MCF 10A (cell line): ENCODE data around the gene BCAR3. TPM values are rescaled to one million over a fixed set of nuclear protein-coding genes. Genes with fewer than 3 reads are reported as not detected.
A peak's percentile ranks its signal among the peaks of the same experiment; 100 is the strongest.

ENCODE experiments used
- BruUV-seq: library from RNA; stranded (reverse); fragments of 400-500 nt; replicated peaks from 2 replicates; lab custom pipeline; 2021; lab: Mats Ljungman, UMichigan
- CTCF ChIA-PET: fragments of 300-600 bp; sonication (Branson Sonifier 250); formaldehyde crosslinking; extraction: SDS; loops from one replicate; lab custom pipeline; 2021; ENCODE audit warnings: antibody characterized with exemption, inconsistent platforms; lab: Yijun Ruan, JAX
- POLR2A ChIA-PET: fragments of 300-600, 350-650 bp; sonication (Branson Sonifier 250); formaldehyde crosslinking; extraction: SDS; loops from one replicate; lab custom pipeline; 2020; ENCODE audit warnings: antibody characterized with exemption, inconsistent platforms; lab: Yijun Ruan, JAX
- DNase-seq: peaks from one replicate; pipeline ENCODE4 v3.0.0-alpha.2; 2018; ENCODE audit not compliant: unreplicated experiment
- H3K27ac Mint-ChIP-seq: one replicate; pipeline ENCODE4 v1.8.0; 2022; ENCODE audit warnings: mild to moderate bottlenecking, low read depth, mixed read lengths; ENCODE audit not compliant: unreplicated experiment
- H3K27me3 Mint-ChIP-seq: one replicate; pipeline ENCODE4 v1.8.0; 2022; ENCODE audit warnings: mixed read lengths; ENCODE audit not compliant: insufficient read depth, unreplicated experiment
- H3K36me3 Mint-ChIP-seq: one replicate; pipeline ENCODE4 v1.8.0; 2022; ENCODE audit warnings: mild to moderate bottlenecking, moderate library complexity, mixed read lengths; ENCODE audit not compliant: insufficient read depth, unreplicated experiment
- H3K4me1 Mint-ChIP-seq: one replicate; pipeline ENCODE4 v1.8.0; 2022; ENCODE audit warnings: mixed read lengths; ENCODE audit not compliant: insufficient read depth, unreplicated experiment
- H3K4me3 Mint-ChIP-seq: one replicate; pipeline ENCODE4 v1.8.0; 2022; ENCODE audit warnings: mild to moderate bottlenecking, moderate library complexity, mixed read lengths; ENCODE audit not compliant: unreplicated experiment
- H3K9me3 Mint-ChIP-seq: one replicate; pipeline ENCODE4 v1.8.0; 2022; ENCODE audit warnings: mixed read lengths; ENCODE audit not compliant: unreplicated experiment
- CTCF ChIP-seq: fragments of 200-600 bp; IDR thresholded peaks from one replicate; pipeline ENCODE4 v1.8.0; 2022; ENCODE audit warnings: antibody characterized with exemption, mild to moderate bottlenecking; ENCODE audit not compliant: unreplicated experiment
- intact Hi-C: fragments of 100-400 bp; cut with micrococcal nuclease; formaldehyde crosslinking; loops from 2 replicates; pipeline ENCODE4 v1.14.1; 2022
- total RNA-seq: library from RNA; stranded (reverse); gene quantifications from 2 replicates; pipeline ENCODE4 v1.2.3, GENCODE V29; 2022

The BCAR3 gene
- total RNA-seq, 1 experiment from 2014 or later, result 130 TPM

- Mint-ChIP-seq H3K27me3 (no peaks in the 10 kb centered on the region), H3K9me3 (no peaks in the 10 kb centered on the region), H3K4me3 (peak overlapping the region; percentile 35), H3K27ac (peak overlapping the region; percentile 81), H3K36me3 (peaks cover 39% of the 10 kb centered on the region), H3K4me1 (peaks cover 58% of the 10 kb centered on the region)
- no peak for DNase-seq
- no TSS peak for BruUV-seq
- POLR2A ChIA-PET, result interaction anchor here (0.6 to 7.7 kb wide), 13 partner anchors 10 to 607 kb away, joined by 3 to 117 read pairs (median 5); partner anchors contain the start of gene DR1
- intact Hi-C loops, result no loop called here
- CTCF ChIA-PET, result interaction anchor here (0.5 to 4.0 kb wide), 9 partner anchors 11 to 166 kb away, joined by 3 to 28 read pairs (median 5); no protein-coding TSS in a partner anchor
- no peak for TF ChIP-seq CTCF
Measured at GRCh38 chr1:93678491-93678890, 3.1 kb downstream of the BCAR3 start.

- BruUV-seq, result no TSS peak
- H3K9me3 Mint-ChIP-seq, result no peaks in the 10 kb centered on the region
- ChIA-PET CTCF (interaction anchor here (0.6 to 4.0 kb wide), 6 partner anchors 11 to 388 kb away, joined by 3 to 28 read pairs (median 4); no protein-coding TSS in a partner anchor), POLR2A (interaction anchor here (0.7 to 7.7 kb wide), 7 partner anchors 9 to 332 kb away, joined by 4 to 117 read pairs (median 44); partner anchors contain the start of gene DR1)
- H3K27me3 Mint-ChIP-seq, result no peaks in the 10 kb centered on the region
- no peak for TF ChIP-seq CTCF
- intact Hi-C loops, result no loop called here
- peaks cover 47% of the 10 kb centered on the region for H3K36me3 Mint-ChIP-seq
- no peak overlapping the region for H3K4me3 Mint-ChIP-seq
- peaks cover 66% of the 10 kb centered on the region for H3K4me1 Mint-ChIP-seq
- H3K27ac Mint-ChIP-seq, result no peak overlapping the region
- DNase-seq, result no peak
Measured at GRCh38 chr1:93677729-93678128, 3.9 kb downstream of the BCAR3 start.

- Mint-ChIP-seq H3K27me3 (no peaks in the 10 kb centered on the region), H3K27ac (peak overlapping the region; percentile 44), H3K36me3 (peaks cover 47% of the 10 kb centered on the region), H3K4me3 (peak overlapping the region; percentile 30), H3K9me3 (no peaks in the 10 kb centered on the region), H3K4me1 (peaks cover 76% of the 10 kb centered on the region)
- intact Hi-C loops, result no loop called here
- ChIA-PET CTCF (interaction anchor here (0.9 to 1.1 kb wide), 3 partner anchors 40 to 53 kb away, joined by 3 to 7 read pairs (median 3); no protein-coding TSS in a partner anchor), POLR2A (interaction anchor here (0.9 to 1.3 kb wide), 3 partner anchors 14 to 170 kb away, joined by 3 read pairs; no protein-coding TSS in a partner anchor)
- TF ChIP-seq CTCF, result no peak
- peak; percentile 74 for DNase-seq
- no TSS peak for BruUV-seq
Measured at GRCh38 chr1:93676427-93676826, 5.2 kb downstream of the BCAR3 start.

GRCh38 chr1:93675931-93676330 lies 5.7 kb downstream of the BCAR3 start:
- POLR2A ChIA-PET, result interaction anchor here (0.9 to 1.3 kb wide), 3 partner anchors 14 to 170 kb away, joined by 3 read pairs; no protein-coding TSS in a partner anchor
- CTCF ChIA-PET, result interaction anchor here (0.9 to 1.1 kb wide), 3 partner anchors 40 to 52 kb away, joined by 3 to 7 read pairs (median 3); no protein-coding TSS in a partner anchor
- no TSS peak for BruUV-seq
- H3K4me3 Mint-ChIP-seq, result peak overlapping the region; percentile 30
- no peaks in the 10 kb centered on the region for H3K9me3 Mint-ChIP-seq
- no peak for DNase-seq
- no peaks in the 10 kb centered on the region for H3K27me3 Mint-ChIP-seq
- intact Hi-C loops, result no loop called here
- H3K27ac Mint-ChIP-seq, result peak overlapping the region; percentile 44
- H3K36me3 Mint-ChIP-seq, result peaks cover 47% of the 10 kb centered on the region
- no peak for TF ChIP-seq CTCF
- peaks cover 76% of the 10 kb centered on the region for H3K4me1 Mint-ChIP-seq
